Rectal smooth muscle tissue (tissue), 1 donor: ENCODE data around the gene CAPZB.
A peak's percentile ranks its signal among the peaks of the same experiment; 100 is the strongest.

Source experiments
- H3K27ac ChIP-seq: one replicate; pipeline ENCODE4 v1.7.0; 2013; ENCODE audit warnings: low read depth, low read length, inconsistent platforms
- H3K27me3 ChIP-seq: one replicate; pipeline ENCODE4 v1.7.0; 2013; ENCODE audit warnings: low read length; ENCODE audit not compliant: control insufficient read depth, insufficient read depth
- H3K36me3 ChIP-seq: one replicate; pipeline ENCODE4 v1.7.0; 2013; ENCODE audit warnings: low read length; ENCODE audit not compliant: control insufficient read depth, insufficient read depth
- H3K4me1 ChIP-seq: one replicate; pipeline ENCODE4 v1.7.0; 2013; ENCODE audit warnings: low read length; ENCODE audit not compliant: control insufficient read depth, insufficient read depth
- H3K4me3 ChIP-seq: one replicate; pipeline ENCODE4 v1.7.0; 2013; ENCODE audit warnings: low read length
- H3K9ac ChIP-seq: one replicate; pipeline ENCODE4 v1.7.0; 2013; ENCODE audit warnings: low read length

The CAPZB gene

DNA sequence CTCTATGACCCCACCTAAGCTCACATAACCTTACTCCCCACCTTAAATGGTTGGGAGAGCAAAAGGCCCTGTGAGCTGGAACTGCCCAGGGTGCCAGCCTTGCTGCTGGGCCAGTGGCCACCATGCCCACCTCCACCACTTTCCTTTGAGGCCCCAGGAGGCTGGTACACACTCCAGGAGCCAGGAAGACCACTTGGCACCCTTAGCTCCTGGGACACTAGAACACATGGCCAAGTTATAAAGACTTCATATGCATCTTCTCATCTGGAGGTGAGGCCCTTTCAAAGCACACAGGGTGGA is 21.9 kb downstream of the CAPZB start:
- peak overlapping the region; percentile 5 for H3K9ac ChIP-seq
- no peak overlapping the region for H3K4me3 ChIP-seq
- H3K27ac ChIP-seq = no peak overlapping the region

DNA sequence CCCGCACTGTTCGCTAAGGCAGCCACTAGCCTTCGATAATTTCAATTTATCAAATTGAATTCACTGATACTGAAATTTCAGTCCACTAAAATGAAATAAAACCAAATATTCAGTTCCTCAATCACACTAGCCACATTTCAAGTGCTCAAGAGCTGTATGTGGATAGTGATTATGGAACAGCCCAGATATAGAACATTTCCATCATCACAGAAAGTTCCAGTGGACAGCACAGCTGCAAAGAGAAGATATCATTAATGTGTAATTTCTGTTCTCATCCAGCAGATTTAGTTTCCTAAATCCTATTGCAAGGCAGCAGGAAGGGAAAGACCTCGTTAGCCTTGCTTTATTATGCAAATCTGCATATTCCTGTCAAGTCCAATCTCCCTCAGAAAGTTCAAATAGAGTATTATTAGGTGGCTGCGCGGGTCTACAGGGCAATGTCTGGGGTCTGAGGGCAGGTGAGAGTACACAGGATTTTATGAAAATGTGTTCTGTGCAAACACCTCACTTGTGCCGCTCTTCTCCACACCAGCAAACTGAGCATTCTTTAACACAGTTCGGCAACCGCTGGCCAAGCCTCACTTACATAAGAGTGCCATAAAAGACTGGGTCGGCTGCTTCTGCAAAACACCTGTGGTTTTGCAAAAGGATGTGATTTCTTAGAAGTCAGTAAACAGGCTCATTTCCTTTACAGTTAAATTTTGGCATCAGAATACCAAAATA is 22.4 kb downstream of the CAPZB start:
- Histone ChIP-seq H3K27me3 (no peaks in the 10 kb centered on the region), H3K4me3 (no peak overlapping the region), H3K36me3 (no peaks in the 10 kb centered on the region), H3K27ac (no peak overlapping the region), H3K4me1 (peaks cover 23% of the 10 kb centered on the region), H3K9ac (no peak overlapping the region)

More for the DNA sequence above, 21.9 kb downstream of the CAPZB start:
- H3K4me1 ChIP-seq = peaks cover 23% of the 10 kb centered on the region
- no peaks in the 10 kb centered on the region for H3K27me3 ChIP-seq
- H3K36me3 ChIP-seq = no peaks in the 10 kb centered on the region

DNA sequence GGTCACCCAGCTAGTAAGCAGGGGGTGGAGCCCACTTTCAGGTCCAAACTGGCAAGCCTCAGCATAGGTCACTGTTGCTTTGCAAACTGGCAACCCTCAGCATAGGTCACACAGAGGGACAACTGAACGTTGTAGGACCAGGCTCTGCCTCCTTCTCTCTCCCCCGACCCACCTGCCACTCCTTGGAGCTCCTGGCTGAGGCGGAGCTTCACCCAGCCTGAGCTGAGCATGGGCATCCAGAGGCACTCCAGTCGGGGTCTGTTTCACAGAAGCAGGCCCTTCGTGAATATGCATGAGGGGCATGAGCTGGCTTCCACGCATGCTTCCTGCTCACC is 24.2 kb downstream of the CAPZB start:
- Histone ChIP-seq H3K36me3 (no peaks in the 10 kb centered on the region), H3K4me3 (no peak overlapping the region), H3K27me3 (no peaks in the 10 kb centered on the region), H3K9ac (no peak overlapping the region), H3K27ac (no peak overlapping the region), H3K4me1 (peaks cover 30% of the 10 kb centered on the region)

DNA sequence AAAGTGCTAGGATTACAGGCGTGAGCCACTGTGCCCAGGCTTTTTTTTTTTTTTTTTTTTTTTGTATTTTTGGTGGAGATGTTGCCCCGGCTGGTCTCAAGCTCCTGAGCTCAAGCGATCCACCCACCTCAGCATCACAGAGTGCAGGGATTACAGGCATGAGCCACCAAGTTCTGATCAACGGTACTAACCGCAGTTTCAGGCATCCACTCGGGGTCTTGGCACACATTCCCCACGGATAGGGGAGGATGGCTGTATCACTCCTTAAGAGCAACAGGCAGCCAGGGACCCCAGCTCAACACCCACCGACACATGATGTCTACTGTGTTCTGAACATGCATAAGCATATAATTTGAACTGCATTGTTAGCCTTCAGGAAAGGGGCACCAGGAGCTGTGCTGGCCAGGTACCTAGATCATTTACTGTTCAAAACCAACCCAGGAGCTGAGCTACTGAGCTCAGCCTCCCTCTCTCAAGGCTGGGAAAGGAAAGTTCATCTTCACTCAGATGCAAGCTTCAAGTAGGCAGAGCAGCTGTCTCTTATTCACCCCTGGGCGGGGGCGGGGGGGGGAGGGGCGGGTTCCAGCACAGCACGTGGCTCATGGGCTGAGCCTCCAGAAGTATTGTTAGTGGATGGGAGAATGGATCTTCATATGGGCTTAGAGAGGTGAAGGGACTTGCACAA is 24.7 kb downstream of the CAPZB start:
- Histone ChIP-seq H3K27ac (peak overlapping the region; percentile 10), H3K27me3 (no peaks in the 10 kb centered on the region), H3K4me1 (peaks cover 29% of the 10 kb centered on the region), H3K36me3 (no peaks in the 10 kb centered on the region), H3K9ac (no peak overlapping the region), H3K4me3 (no peak overlapping the region)

DNA sequence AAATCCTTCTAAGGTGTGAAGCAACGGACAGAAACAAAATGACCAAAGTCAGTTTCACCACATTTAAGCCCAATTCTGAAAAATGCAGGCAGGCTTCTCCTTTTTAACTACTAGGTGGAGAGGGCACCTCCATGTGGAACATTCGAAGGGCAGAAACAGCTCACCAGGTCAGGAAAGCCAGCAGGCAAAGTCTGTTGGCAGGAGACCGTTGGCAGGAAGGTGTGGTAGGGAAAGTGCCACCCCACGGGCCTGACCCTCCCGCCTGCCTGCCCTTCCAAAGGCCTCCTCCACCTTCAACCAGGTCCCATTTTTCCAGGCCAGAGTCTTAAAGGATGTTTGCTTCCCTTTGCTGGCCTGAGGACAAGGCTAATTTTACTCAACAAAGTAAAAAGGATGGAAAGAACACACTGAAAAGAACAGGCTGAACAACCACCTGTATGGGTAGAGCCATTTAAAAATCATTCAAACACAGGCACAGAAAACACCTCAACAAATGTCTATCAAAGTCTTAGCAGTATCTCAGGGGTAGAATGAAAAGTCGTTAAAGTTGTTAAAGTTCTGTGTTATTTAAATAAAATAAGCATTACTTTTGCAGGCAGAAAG is 26.4 kb downstream of the CAPZB start:
- peaks cover 46% of the 10 kb centered on the region for H3K4me1 ChIP-seq
- H3K27me3 ChIP-seq = no peaks in the 10 kb centered on the region
- H3K27ac ChIP-seq = peak overlapping the region; percentile 52
- H3K36me3 ChIP-seq = no peaks in the 10 kb centered on the region
- H3K9ac ChIP-seq = no peak overlapping the region
- H3K4me3 ChIP-seq = no peak overlapping the region

DNA sequence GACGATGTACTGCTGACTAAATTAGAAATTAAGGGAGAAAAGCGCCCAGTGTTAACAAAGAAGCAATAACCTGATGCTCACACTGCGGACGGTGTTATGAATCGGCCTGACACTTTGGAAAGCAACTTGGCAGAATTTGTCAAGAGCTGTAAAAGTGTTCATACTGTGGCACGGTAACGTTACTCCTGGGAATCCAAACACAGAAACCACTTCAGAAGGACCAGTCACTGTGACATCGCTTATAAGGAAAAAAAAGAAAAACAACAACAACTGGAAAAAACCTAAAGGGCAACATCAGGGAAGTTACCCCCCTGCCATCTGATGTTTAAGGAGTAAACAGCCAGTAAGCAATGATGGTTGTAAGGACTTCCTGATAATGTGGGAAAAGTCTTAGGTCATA is 27.7 kb downstream of the CAPZB start:
- no peak overlapping the region for H3K4me3 ChIP-seq
- peak overlapping the region; percentile 41 for H3K27ac ChIP-seq
- peaks cover 52% of the 10 kb centered on the region for H3K4me1 ChIP-seq
- no peak overlapping the region for H3K9ac ChIP-seq
- no peaks in the 10 kb centered on the region for H3K27me3 ChIP-seq
- H3K36me3 ChIP-seq = no peaks in the 10 kb centered on the region

DNA sequence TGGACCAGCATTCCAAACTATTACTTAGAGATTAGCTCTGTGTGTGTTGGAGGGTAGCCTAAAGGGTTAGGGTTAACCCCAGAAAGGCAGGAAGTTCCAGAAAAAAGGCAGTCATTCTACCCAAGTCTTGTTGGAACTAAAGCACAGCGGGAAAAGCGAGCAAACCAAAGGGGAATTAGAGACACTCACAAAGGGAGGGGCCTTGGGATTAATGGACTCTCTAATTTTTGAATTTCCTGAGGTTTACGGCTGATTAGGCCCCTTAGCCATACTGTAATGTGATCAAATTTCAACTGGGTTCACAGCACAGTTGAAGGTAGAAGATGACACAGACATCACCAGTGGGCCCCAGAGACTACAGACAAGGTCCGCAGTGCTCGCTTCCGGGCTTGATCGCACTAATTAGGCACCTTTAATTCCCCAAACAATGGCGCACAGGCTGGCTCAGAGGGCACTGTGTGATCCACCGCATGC is 28.3 kb downstream of the CAPZB start:
- no peak overlapping the region for H3K9ac ChIP-seq
- no peaks in the 10 kb centered on the region for H3K27me3 ChIP-seq
- peak overlapping the region; percentile 41 for H3K27ac ChIP-seq
- H3K4me1 ChIP-seq = peaks cover 57% of the 10 kb centered on the region
- no peak overlapping the region for H3K4me3 ChIP-seq
- H3K36me3 ChIP-seq = no peaks in the 10 kb centered on the region

DNA sequence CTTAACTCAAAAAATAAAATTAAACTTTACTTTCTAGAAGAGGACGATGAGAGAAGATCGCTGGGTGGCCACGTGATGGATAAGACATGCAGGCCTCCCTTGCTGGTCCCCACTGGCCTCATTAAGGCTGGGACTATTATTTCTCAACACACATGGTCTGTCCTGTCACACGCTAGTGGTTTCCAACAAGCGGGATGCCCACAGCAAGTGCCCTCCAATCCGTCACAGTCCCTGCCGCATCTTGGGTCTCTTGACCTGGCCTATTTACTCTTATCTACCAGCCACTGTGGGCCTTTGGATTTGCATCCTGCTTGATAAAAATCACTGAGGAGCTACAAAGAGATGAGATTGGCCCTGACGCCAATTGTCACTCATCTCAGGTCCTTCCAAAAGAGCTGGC is 30.0 kb downstream of the CAPZB start:
- H3K9ac ChIP-seq = no peak overlapping the region
- no peaks in the 10 kb centered on the region for H3K27me3 ChIP-seq
- no peak overlapping the region for H3K4me3 ChIP-seq
- no peaks in the 10 kb centered on the region for H3K36me3 ChIP-seq
- peaks cover 69% of the 10 kb centered on the region for H3K4me1 ChIP-seq
- peak overlapping the region; percentile 75 for H3K27ac ChIP-seq

DNA sequence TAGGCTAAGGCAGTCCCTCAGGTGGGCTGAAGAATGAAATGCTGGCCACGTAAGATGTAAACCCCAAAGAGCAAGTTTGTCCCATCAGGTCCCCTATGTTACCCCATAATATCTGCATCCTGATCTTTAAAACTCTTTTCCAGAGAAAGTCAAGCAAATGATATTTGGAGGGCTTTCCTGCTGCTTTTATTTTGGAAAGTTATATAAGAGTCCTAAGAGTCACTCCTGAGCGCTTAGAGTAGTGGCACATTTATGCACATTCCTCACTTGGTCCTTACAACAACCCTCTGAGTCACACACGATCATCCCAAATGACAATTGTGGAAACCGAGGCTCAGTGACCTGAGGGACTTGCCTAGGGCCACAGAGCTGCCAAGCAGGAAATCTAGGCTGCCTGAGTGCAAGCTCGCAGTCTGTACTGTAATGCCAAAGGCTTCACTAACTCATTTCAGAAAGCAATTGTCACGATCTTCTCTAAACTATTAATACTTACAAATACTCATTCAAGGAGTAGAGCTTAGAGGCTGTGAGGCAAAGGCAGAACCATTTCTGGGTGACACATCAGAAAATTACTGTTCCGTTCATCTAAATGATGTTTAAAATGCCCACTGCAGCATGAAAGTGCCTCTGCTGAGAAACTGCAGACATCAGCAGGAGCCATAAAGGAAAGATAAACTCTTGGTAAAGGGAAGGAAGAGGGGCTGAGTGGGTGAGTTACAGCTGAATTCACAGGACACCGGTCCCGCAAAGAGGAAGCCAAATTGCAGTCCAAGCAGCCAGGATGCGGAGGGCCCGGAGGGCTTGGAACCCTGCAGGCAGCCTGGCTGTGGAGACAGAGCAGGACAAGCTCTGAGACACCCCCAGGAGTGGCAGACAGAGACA is 30.8 kb downstream of the CAPZB start:
- H3K27ac ChIP-seq = peak overlapping the region; percentile 75
- no peak overlapping the region for H3K9ac ChIP-seq

DNA sequence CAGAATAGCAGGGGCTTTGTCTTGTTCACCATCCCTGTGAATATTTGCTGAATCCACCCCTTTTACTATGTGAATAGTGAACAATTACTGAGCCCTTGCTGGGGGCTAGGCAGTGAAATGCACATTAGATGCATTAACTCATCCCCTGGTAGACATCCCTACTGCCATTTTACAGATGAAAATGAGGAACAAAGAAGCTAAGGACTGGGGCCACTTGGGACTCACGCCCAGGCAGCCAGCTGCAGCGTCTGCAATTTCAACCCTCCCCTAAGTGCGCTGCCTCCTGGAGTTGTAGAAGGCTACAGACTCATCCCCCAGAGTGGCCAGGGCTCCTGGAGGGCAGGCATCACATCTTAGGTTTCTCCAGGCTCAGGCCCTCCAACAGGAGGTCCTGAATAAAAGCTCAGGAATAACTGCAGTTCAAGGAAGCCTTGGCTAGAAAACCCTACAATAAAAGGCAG is 31.6 kb downstream of the CAPZB start:
- peak overlapping the region; percentile 0 for H3K4me3 ChIP-seq
- peaks cover 75% of the 10 kb centered on the region for H3K4me1 ChIP-seq
- no peaks in the 10 kb centered on the region for H3K36me3 ChIP-seq
- no peak overlapping the region for H3K9ac ChIP-seq
- no peaks in the 10 kb centered on the region for H3K27me3 ChIP-seq
- H3K27ac ChIP-seq = peak overlapping the region; percentile 75

More for the DNA sequence above, 30.8 kb downstream of the CAPZB start:
- Histone ChIP-seq H3K27me3 (no peaks in the 10 kb centered on the region), H3K36me3 (no peaks in the 10 kb centered on the region), H3K4me3 (peak overlapping the region; percentile 17), H3K4me1 (peaks cover 75% of the 10 kb centered on the region)

DNA sequence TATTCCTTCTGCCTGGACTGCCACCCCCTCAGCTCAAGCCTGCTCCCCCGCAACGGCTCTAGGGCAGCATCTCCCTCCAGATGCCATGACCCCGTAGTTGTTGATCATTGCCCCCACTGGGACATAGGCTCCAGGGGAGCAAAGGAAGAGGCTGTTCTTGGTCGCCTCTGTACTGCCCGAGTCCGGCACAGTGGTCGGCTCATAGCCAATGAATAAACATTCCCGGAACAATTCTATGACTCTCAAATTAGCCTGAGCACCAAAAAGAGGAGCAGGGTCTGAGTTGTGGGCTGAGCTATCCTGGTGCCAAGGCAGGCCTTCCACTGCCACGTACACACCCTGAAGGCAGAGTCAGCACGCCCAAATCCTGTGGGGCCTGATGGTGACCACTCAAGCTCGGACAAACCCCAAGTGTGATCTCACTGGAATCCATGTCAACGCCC is 33.1 kb downstream of the CAPZB start:
- Histone ChIP-seq H3K27ac (peak overlapping the region; percentile 88), H3K9ac (no peak overlapping the region), H3K27me3 (no peaks in the 10 kb centered on the region), H3K4me3 (no peak overlapping the region), H3K36me3 (no peaks in the 10 kb centered on the region), H3K4me1 (peaks cover 83% of the 10 kb centered on the region)
